LNCAP (cell line): Measurements from ENCODE around the gene N4BP2.

ENCODE experiments used
- TF ChIP-seq, protein P1 (sequence below): fragments of 450-650 bp; IDR thresholded peaks from 2 replicates; pipeline ENCODE4 v1.5.1; 2017; ENCODE audit warnings: mild to moderate bottlenecking

The N4BP2 gene

GRCh38 chr4:40173470-40173875, 116.8 kb downstream of the N4BP2 start:
- TF ChIP-seq, protein P1, sequence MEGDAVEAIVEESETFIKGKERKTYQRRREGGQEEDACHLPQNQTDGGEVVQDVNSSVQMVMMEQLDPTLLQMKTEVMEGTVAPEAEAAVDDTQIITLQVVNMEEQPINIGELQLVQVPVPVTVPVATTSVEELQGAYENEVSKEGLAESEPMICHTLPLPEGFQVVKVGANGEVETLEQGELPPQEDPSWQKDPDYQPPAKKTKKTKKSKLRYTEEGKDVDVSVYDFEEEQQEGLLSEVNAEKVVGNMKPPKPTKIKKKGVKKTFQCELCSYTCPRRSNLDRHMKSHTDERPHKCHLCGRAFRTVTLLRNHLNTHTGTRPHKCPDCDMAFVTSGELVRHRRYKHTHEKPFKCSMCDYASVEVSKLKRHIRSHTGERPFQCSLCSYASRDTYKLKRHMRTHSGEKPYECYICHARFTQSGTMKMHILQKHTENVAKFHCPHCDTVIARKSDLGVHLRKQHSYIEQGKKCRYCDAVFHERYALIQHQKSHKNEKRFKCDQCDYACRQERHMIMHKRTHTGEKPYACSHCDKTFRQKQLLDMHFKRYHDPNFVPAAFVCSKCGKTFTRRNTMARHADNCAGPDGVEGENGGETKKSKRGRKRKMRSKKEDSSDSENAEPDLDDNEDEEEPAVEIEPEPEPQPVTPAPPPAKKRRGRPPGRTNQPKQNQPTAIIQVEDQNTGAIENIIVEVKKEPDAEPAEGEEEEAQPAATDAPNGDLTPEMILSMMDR: no peak

- TF ChIP-seq, protein P1: no peak
These were observed 120.0 kb downstream of the N4BP2 start for GRCh38 chr4:40176602-40177001.

GRCh38 chr4:40177591-40177990, 120.9 kb downstream of the N4BP2 start:
- TF ChIP-seq, protein P1: no peak

- TF ChIP-seq, protein P1: no peak
These were observed 122.0 kb downstream of the N4BP2 start for GRCh38 chr4:40178672-40179071.

DNA sequence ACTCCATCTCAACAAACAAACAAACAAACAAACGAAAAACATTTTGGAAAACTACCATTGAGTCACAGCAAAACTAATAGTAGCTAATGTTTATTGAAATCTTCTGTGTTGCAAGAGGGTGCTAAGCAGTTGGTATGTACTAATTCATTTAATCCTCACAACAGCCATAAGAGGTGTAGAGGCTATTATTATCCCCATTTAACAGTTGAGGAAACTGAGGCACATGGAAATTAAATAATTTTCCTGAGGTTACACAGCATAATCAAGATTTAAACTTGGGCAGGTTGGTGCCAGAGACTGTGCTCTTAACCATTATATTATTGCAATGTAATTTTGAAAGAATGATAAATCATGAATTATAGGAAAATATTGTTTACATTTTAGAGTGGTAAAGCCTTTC, 122.7 kb downstream of the N4BP2 start:
- TF ChIP-seq, protein P1: no peak

- TF ChIP-seq, protein P1: no peak
These were observed 123.7 kb downstream of the N4BP2 start for GRCh38 chr4:40180356-40180755.

DNA sequence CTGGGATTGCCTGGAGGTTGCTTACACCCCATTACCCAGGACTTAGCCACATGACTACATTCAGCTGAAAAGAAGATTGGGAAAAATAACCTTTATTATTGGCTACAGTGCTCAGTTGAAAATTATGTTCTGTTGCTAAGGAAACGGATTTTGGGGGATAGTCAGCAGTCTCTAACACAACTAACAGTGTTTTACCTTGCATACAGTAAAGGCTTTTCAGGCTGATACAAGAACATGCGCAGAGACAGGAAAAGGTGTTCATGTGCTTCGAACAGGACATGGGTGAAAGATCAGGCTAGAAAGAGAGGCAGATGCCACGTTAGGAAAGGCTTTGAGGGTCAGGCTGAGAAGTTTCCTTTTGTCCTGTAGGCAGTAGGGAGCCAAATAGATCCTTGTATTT, 125.4 kb downstream of the N4BP2 start:
- TF ChIP-seq, protein P1: no peak

- TF ChIP-seq, protein P1: no peak
These were observed 126.3 kb downstream of the N4BP2 start for GRCh38 chr4:40182954-40183353.
